ENCODE data around the gene CLIP1. TPM values are rescaled to one million over a fixed set of nuclear protein-coding genes. Genes with fewer than 3 reads are reported as not detected.
A peak's percentile ranks its signal among the peaks of the same experiment; 100 is the strongest.
"Not testable (repeated sequence)": the region's sequence is repeated elsewhere in the genome, so short reads cannot be mapped to it uniquely, and the experiment has no call there.

CLIP1 gene
- total RNA-seq, 1 donor, result 103 TPM

GRCh38 chr12:122454250-122454721 lies 31.8 kb upstream of the CLIP1 start:
- Histone ChIP-seq H3K4me3 (ENCODE audit: insufficient read depth, low read length) (no peak overlapping the region), H2AFZ (ENCODE audit: low read length) (peak overlapping the region; percentile 72), H3K4me2 (ENCODE audit: insufficient read depth, low read length) (no peak overlapping the region), H3K27me3 (ENCODE audit: insufficient read depth, low read length) (no peaks in the 10 kb centered on the region), H3K9me3 (ENCODE audit: low read depth, low read length) (no peaks in the 10 kb centered on the region), H3K27ac (ENCODE audit: low read depth, low read length) (no peak overlapping the region), H3K4me1 (ENCODE audit: insufficient read depth, low read length) (peaks cover 3% of the 10 kb centered on the region), H4K20me1 (ENCODE audit: insufficient read depth, low read length) (no peaks in the 10 kb centered on the region), H3K36me3 (ENCODE audit: insufficient read depth, low read length) (no peaks in the 10 kb centered on the region), H3K79me2 (ENCODE audit: insufficient read depth, low read length) (no peaks in the 10 kb centered on the region)
- no peak for TF ChIP-seq CTCF (IDR thresholded peaks at IDR 0.05; ENCODE audit: extremely low read depth, low read depth, low read length)
- no peak for DNase-seq (ENCODE audit: insufficient read length, low spot score, missing footprints)

- Histone ChIP-seq H3K36me3 (ENCODE audit: insufficient read depth, low read length) (no peaks in the 10 kb centered on the region), H3K27ac (ENCODE audit: low read depth, low read length) (no peak overlapping the region), H3K4me3 (ENCODE audit: insufficient read depth, low read length) (no peak overlapping the region), H3K9me3 (ENCODE audit: low read depth, low read length) (no peaks in the 10 kb centered on the region), H3K4me2 (ENCODE audit: insufficient read depth, low read length) (no peak overlapping the region), H2AFZ (ENCODE audit: low read length) (no peak overlapping the region), H4K20me1 (ENCODE audit: insufficient read depth, low read length) (no peaks in the 10 kb centered on the region), H3K27me3 (ENCODE audit: insufficient read depth, low read length) (no peaks in the 10 kb centered on the region), H3K4me1 (ENCODE audit: insufficient read depth, low read length) (peaks cover 3% of the 10 kb centered on the region), H3K79me2 (ENCODE audit: insufficient read depth, low read length) (no peaks in the 10 kb centered on the region)
- TF ChIP-seq CTCF (IDR thresholded peaks at IDR 0.05; ENCODE audit: extremely low read depth, low read depth, low read length), result no peak
- DNase-seq (ENCODE audit: insufficient read length, low spot score, missing footprints), result no peak
Observed at GRCh38 chr12:122452701-122453285, 30.3 kb upstream of the CLIP1 start.

GRCh38 chr12:122449317-122449716 lies 26.8 kb upstream of the CLIP1 start:
- Histone ChIP-seq H3K9me3 (ENCODE audit: low read depth, low read length) (no peaks in the 10 kb centered on the region), H3K4me1 (ENCODE audit: insufficient read depth, low read length) (peaks cover 8% of the 10 kb centered on the region), H3K4me3 (ENCODE audit: insufficient read depth, low read length) (no peak overlapping the region), H3K4me2 (ENCODE audit: insufficient read depth, low read length) (no peak overlapping the region), H3K27me3 (ENCODE audit: insufficient read depth, low read length) (no peaks in the 10 kb centered on the region), H3K36me3 (ENCODE audit: insufficient read depth, low read length) (no peaks in the 10 kb centered on the region), H3K79me2 (ENCODE audit: insufficient read depth, low read length) (no peaks in the 10 kb centered on the region), H3K27ac (ENCODE audit: low read depth, low read length) (no peak overlapping the region), H2AFZ (ENCODE audit: low read length) (no peak overlapping the region), H4K20me1 (ENCODE audit: insufficient read depth, low read length) (no peaks in the 10 kb centered on the region)
- TF ChIP-seq CTCF (IDR thresholded peaks at IDR 0.05; ENCODE audit: extremely low read depth, low read depth, low read length), result no peak
- peak; percentile 37 for DNase-seq (ENCODE audit: insufficient read length, low spot score, missing footprints)

- not testable (repeated sequence) for H3K4me2 ChIP-seq (ENCODE audit: insufficient read depth, low read length); H3K9me3 ChIP-seq (ENCODE audit: low read depth, low read length); H3K4me1 ChIP-seq (ENCODE audit: insufficient read depth, low read length); H3K79me2 ChIP-seq (ENCODE audit: insufficient read depth, low read length); H3K4me3 ChIP-seq (ENCODE audit: insufficient read depth, low read length); H3K36me3 ChIP-seq (ENCODE audit: insufficient read depth, low read length); DNase-seq (ENCODE audit: insufficient read length, low spot score, missing footprints); H4K20me1 ChIP-seq (ENCODE audit: insufficient read depth, low read length); H3K27me3 ChIP-seq (ENCODE audit: insufficient read depth, low read length)
- H3K27ac ChIP-seq (ENCODE audit: low read depth, low read length), result peak overlapping the region; percentile 39
- H2AFZ ChIP-seq (ENCODE audit: low read length), result peak overlapping the region; percentile 15
Observed at GRCh38 chr12:122447825-122448224, 25.4 kb upstream of the CLIP1 start.

- not testable (repeated sequence) for H4K20me1 ChIP-seq (ENCODE audit: insufficient read depth, low read length); H2AFZ ChIP-seq (ENCODE audit: low read length); H3K4me1 ChIP-seq (ENCODE audit: insufficient read depth, low read length); H3K36me3 ChIP-seq (ENCODE audit: insufficient read depth, low read length); H3K4me2 ChIP-seq (ENCODE audit: insufficient read depth, low read length); H3K79me2 ChIP-seq (ENCODE audit: insufficient read depth, low read length); H3K4me3 ChIP-seq (ENCODE audit: insufficient read depth, low read length); DNase-seq (ENCODE audit: insufficient read length, low spot score, missing footprints); H3K27me3 ChIP-seq (ENCODE audit: insufficient read depth, low read length); H3K9me3 ChIP-seq (ENCODE audit: low read depth, low read length)
- peak overlapping the region; percentile 2 for H3K27ac ChIP-seq (ENCODE audit: low read depth, low read length)
Observed at GRCh38 chr12:122446390-122446789, 23.9 kb upstream of the CLIP1 start.

- H3K4me2 ChIP-seq (ENCODE audit: insufficient read depth, low read length); DNase-seq (ENCODE audit: insufficient read length, low spot score, missing footprints); H3K79me2 ChIP-seq (ENCODE audit: insufficient read depth, low read length); H3K4me3 ChIP-seq (ENCODE audit: insufficient read depth, low read length); H4K20me1 ChIP-seq (ENCODE audit: insufficient read depth, low read length); H3K27ac ChIP-seq (ENCODE audit: low read depth, low read length); H3K27me3 ChIP-seq (ENCODE audit: insufficient read depth, low read length); H3K36me3 ChIP-seq (ENCODE audit: insufficient read depth, low read length); H2AFZ ChIP-seq (ENCODE audit: low read length); H3K4me1 ChIP-seq (ENCODE audit: insufficient read depth, low read length); H3K9me3 ChIP-seq (ENCODE audit: low read depth, low read length): not testable (repeated sequence)
Observed at GRCh38 chr12:122444071-122444470, 21.6 kb upstream of the CLIP1 start.

- H3K9me3 ChIP-seq (ENCODE audit: low read depth, low read length); H3K4me3 ChIP-seq (ENCODE audit: insufficient read depth, low read length); H3K79me2 ChIP-seq (ENCODE audit: insufficient read depth, low read length); H3K4me1 ChIP-seq (ENCODE audit: insufficient read depth, low read length); H2AFZ ChIP-seq (ENCODE audit: low read length); DNase-seq (ENCODE audit: insufficient read length, low spot score, missing footprints); H4K20me1 ChIP-seq (ENCODE audit: insufficient read depth, low read length); H3K36me3 ChIP-seq (ENCODE audit: insufficient read depth, low read length); H3K27me3 ChIP-seq (ENCODE audit: insufficient read depth, low read length); H3K4me2 ChIP-seq (ENCODE audit: insufficient read depth, low read length); H3K27ac ChIP-seq (ENCODE audit: low read depth, low read length): not testable (repeated sequence)
Observed at GRCh38 chr12:122438822-122439221, 16.4 kb upstream of the CLIP1 start.

Data from osteoblast (primary cell).